RWPE2 (cell line): Measurements from ENCODE around the gene C16orf90.
"Not testable (repeated sequence)": the region's sequence is repeated elsewhere in the genome, so short reads cannot be mapped to it uniquely, and the experiment has no call there.

ENCODE experiments used
- ATAC-seq: fragments of 200-7000 bp; cut with Tn5 transposase; 3 replicates; pipeline ENCODE4 v1.9.1; 2021; ENCODE audit warnings: low read depth
- DNase-seq: peaks from one replicate; pipeline ENCODE4 v3.0.0-alpha.2; 2020; ENCODE audit warnings: low spot score
- H3K27ac ChIP-seq: fragments of 450-650 bp; 2 replicates; pipeline ENCODE4 v1.5.1; 2017; ENCODE audit warnings: mild to moderate bottlenecking; ENCODE audit not compliant: poor library complexity, severe bottlenecking
- H3K27me3 ChIP-seq: fragments of 250-450 bp; sonication (Bioruptor Pico); 2 replicates; pipeline ENCODE4 v1.5.1; 2021; ENCODE audit warnings: mild to moderate bottlenecking, moderate library complexity; ENCODE audit not compliant: insufficient read depth, poor library complexity, severe bottlenecking
- H3K36me3 ChIP-seq: fragments of 250-450 bp; sonication (Bioruptor Pico); 2 replicates; pipeline ENCODE4 v1.5.1; 2020; ENCODE audit warnings: low read depth, mild to moderate bottlenecking, moderate library complexity
- H3K4me1 ChIP-seq: fragments of 250-450 bp; sonication (Bioruptor Pico); 2 replicates; pipeline ENCODE4 v1.5.1; 2021; ENCODE audit warnings: mild to moderate bottlenecking, moderate library complexity; ENCODE audit not compliant: insufficient read depth, poor library complexity, severe bottlenecking
- H3K4me3 ChIP-seq: fragments of 250-450 bp; sonication (Bioruptor Pico); 2 replicates; pipeline ENCODE4 v1.5.1; 2021; ENCODE audit warnings: mild to moderate bottlenecking, moderate library complexity; ENCODE audit not compliant: severe bottlenecking
- H3K9me3 ChIP-seq: fragments of 250-450 bp; sonication (Bioruptor Pico); 2 replicates; pipeline ENCODE4 v1.5.1; 2021; ENCODE audit warnings: mild to moderate bottlenecking, moderate library complexity; ENCODE audit not compliant: severe bottlenecking
- TF ChIP-seq, protein P1 (sequence below): fragments of 450-650 bp; IDR thresholded peaks from one replicate; pipeline ENCODE4 v1.5.1; 2017; ENCODE audit warnings: mild to moderate bottlenecking, moderate library complexity; ENCODE audit not compliant: poor library complexity, severe bottlenecking

Gene C16orf90

DNA sequence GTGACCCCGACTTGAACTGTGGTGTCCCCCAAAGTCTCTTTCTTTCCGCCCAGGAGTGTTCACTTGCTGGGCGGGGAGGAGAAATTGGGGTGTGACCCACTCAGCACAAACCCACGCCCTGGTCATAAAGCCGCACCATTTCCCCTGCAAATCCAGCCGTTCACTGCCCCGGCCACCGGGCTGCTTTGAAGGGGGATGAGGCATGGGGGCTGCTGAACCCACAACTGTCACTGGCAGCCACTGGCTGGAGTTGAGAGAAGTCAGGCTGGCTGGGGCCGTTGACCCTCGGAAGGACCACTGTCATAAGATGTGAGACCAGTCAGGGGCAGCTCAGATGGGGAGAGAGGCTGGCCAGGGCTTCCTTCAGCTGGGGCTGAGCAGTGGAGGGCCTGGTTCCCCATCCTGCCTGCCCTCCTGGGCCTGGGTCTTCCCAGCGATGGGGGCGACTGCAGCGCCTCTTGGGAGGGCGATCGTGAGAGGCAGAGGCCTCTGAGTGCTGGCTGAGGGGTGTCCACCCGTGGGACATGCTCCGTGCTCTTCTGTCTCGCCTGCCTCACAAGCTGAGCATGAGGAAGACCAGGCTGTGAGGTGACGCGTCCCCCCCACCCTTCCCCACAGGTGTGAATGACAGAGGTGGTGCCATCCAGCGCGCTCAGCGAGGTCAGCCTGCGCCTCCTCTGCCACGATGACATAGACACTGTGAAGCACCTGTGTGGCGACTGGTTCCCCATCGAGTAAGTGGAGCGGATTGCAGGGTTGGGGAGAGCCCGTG is 19.5 kb downstream of the C16orf90 start:
- DNase-seq, result no peak
- no peak overlapping the region for H3K4me3 ChIP-seq
- no peak for ATAC-seq
- H3K9me3 ChIP-seq, result no peaks in the 10 kb centered on the region
- no peaks in the 10 kb centered on the region for H3K4me1 ChIP-seq
- no peaks in the 10 kb centered on the region for H3K27me3 ChIP-seq
- peaks cover 35% of the 10 kb centered on the region for H3K36me3 ChIP-seq
- H3K27ac ChIP-seq, result no peak overlapping the region
- TF ChIP-seq, protein P1, sequence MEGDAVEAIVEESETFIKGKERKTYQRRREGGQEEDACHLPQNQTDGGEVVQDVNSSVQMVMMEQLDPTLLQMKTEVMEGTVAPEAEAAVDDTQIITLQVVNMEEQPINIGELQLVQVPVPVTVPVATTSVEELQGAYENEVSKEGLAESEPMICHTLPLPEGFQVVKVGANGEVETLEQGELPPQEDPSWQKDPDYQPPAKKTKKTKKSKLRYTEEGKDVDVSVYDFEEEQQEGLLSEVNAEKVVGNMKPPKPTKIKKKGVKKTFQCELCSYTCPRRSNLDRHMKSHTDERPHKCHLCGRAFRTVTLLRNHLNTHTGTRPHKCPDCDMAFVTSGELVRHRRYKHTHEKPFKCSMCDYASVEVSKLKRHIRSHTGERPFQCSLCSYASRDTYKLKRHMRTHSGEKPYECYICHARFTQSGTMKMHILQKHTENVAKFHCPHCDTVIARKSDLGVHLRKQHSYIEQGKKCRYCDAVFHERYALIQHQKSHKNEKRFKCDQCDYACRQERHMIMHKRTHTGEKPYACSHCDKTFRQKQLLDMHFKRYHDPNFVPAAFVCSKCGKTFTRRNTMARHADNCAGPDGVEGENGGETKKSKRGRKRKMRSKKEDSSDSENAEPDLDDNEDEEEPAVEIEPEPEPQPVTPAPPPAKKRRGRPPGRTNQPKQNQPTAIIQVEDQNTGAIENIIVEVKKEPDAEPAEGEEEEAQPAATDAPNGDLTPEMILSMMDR, result no peak

DNA sequence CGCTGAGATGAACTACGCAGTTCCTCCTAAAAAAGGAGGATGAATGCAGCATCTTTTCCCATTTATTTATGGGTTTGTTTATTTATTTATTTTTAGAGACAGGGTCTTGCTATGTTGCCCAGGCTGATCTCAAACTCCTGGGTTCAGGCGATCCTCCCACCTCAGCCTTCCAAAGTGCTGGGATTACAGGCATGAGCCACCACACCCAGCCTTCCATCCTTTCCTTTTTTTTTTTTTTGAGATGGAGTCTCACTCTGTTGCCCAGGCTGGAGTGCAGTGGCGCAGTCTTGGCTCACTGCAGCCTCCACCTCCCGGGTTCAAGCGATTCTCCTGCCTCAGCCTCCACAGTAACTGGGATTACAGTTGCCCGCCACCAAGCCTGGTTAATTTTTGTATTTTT is 20.4 kb downstream of the C16orf90 start:
- not testable (repeated sequence) for DNase-seq, H3K27me3 ChIP-seq, H3K9me3 ChIP-seq, ATAC-seq, H3K27ac ChIP-seq, H3K4me3 ChIP-seq, H3K4me1 ChIP-seq
- peaks cover 30% of the 10 kb centered on the region for H3K36me3 ChIP-seq

DNA sequence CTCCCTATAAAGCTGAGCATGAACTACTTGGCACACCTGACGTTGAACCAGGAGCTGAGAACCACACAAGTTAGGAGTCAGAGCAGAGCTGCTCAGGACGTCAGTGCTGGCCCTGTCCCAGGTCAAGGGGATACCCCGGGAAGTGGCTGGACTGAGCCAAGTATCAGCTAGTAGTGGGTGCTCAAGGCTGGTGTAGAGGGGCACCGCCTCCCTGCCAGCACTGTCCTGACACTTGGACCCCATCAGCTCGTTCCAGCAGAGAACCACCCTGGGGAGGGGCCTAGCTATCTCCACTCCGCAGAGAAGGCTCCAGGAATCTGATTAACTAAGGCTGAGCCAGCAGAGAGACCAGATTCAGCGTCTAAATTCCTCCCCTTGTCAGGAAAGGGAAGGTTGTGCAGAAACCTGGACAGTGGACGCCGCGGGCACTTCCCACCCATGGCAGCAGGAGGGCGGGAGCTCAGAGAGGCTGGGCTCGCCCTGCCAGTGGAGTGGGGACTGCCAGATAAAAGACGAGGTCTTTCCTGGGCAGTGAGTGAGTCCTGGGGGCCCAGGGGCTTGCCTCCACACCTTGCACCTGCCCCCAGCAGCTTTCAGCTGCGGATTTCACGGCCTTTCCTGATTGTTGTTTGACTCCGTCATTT is 21.0 kb downstream of the C16orf90 start:
- H3K4me3 ChIP-seq, result no peak overlapping the region
- H3K4me1 ChIP-seq, result no peaks in the 10 kb centered on the region
- ATAC-seq, result no peak
- H3K27ac ChIP-seq, result no peak overlapping the region
- peaks cover 24% of the 10 kb centered on the region; the same call in 1 of the 2 replicates for H3K36me3 ChIP-seq
- TF ChIP-seq, protein P1, result no peak
- no peaks in the 10 kb centered on the region for H3K9me3 ChIP-seq
- no peaks in the 10 kb centered on the region for H3K27me3 ChIP-seq
- DNase-seq, result no peak

DNA sequence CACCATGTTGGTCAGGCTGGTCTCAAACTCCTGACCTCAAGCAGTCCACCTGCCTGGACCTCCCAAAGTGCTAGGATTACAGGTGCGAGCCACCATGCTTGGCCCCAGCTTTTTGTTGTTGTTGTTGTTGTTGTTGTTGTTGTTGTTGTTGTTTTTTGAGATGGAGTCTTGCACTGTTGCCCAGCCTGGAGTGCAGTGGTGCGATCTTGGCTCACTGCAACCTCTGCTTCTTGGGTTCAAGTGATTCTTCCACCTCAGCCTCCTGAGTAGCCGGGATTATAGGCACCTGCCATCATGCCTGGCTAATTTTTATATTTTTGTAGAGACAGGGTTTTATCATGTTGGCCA is 21.7 kb downstream of the C16orf90 start:
- not testable (repeated sequence) for DNase-seq, H3K4me1 ChIP-seq, H3K9me3 ChIP-seq, H3K4me3 ChIP-seq, H3K27ac ChIP-seq, H3K27me3 ChIP-seq, ATAC-seq
- peaks cover 19% of the 10 kb centered on the region; the same call in 1 of the 2 replicates for H3K36me3 ChIP-seq

DNA sequence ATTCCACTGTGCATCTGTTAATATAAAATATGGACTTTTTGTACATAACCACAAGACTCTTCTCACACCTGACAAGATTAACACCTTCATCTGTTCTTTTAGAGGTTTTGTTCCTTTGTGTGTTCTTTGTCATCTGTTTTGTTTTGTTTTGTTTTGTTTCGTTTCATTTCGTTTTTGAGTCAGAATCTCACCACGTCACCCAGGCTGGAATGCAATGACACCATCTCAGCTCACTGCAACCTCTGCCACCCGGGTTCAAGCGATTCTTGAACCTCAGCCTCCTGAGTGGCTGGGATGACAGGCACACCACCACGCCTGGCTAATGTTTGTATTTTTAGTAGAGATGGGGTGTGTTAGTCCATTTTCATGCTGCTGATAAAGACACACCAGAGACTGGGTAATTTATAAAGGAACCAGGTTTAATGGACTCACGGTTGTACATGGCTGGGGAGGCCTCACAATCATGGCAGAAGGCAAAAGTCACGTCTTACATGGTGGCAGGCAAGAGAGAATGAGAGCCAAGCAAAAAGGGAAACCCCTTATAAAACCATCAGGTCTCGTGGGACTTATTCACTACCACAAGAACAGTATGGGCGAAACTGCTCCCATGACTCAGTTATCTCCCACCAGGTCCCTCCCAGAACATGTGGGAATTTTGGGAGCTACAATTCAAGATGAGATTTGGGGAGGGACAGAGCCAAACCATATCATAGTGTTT is 22.3 kb downstream of the C16orf90 start:
- DNase-seq, result no peak
- no peak overlapping the region for H3K4me3 ChIP-seq

More for the DNA sequence above, 22.3 kb downstream of the C16orf90 start:
- no peaks in the 10 kb centered on the region for H3K9me3 ChIP-seq
- TF ChIP-seq, protein P1, result no peak
- no peaks in the 10 kb centered on the region for H3K4me1 ChIP-seq
- ATAC-seq, result no peak
- peaks cover 19% of the 10 kb centered on the region; the same call in 1 of the 2 replicates for H3K36me3 ChIP-seq
- no peak overlapping the region for H3K27ac ChIP-seq
- H3K27me3 ChIP-seq, result no peaks in the 10 kb centered on the region
